Stimulated activated CD4-positive, alpha-beta T cell treated with anti-CD3 and anti-CD28 coated beads, Interleukin-4, amount 100 ng/mL, for 48 hours (primary cell): ENCODE results near the gene SNIP1.
A peak's percentile ranks its signal among the peaks of the same experiment; 100 is the strongest.
"Not testable (repeated sequence)": the region's sequence is repeated elsewhere in the genome, so short reads cannot be mapped to it uniquely, and the experiment has no call there.

ENCODE experiments used
- DNase-seq, 2 donors: peaks; one replicate each; pipeline ENCODE4 v3.0.0-alpha.2; 2020; ENCODE audit warnings: low read depth in 2 of 2

Gene SNIP1

GRCh38 chr1:37553927-37554808, at the start of gene SNIP1:
TSS of gene SNIP1 (minus strand) at chr1:37554293. CDS start at chr1:37554229, 64 bp downstream.
- peak; percentile 78 to 86 for DNase-seq

GRCh38 chr1:37602750-37603694, 48.9 kb upstream of the SNIP1 start:
- peak in 1 of 2 donors; percentile 15 for DNase-seq

DNA sequence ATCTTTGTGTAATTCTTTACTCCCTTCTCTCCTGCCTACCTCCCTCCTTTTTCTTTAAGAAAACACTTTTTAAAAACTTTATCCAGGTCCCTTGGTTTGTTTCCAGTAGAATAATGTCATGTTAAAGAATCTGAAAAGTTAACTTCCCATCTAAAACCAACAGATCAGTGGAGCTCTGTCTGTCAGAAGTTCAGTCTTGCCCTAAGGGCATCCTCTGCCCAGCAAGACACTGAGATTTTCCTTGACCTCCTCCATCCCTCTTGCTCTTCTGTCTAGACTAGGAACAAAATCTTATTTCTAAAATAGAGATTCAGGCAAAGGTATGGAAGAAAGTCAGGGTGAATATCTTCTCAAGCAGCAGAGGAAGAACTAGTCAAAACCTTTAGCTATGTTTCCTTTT, 47.3 kb upstream of the SNIP1 start:
- no peak for DNase-seq

DNA sequence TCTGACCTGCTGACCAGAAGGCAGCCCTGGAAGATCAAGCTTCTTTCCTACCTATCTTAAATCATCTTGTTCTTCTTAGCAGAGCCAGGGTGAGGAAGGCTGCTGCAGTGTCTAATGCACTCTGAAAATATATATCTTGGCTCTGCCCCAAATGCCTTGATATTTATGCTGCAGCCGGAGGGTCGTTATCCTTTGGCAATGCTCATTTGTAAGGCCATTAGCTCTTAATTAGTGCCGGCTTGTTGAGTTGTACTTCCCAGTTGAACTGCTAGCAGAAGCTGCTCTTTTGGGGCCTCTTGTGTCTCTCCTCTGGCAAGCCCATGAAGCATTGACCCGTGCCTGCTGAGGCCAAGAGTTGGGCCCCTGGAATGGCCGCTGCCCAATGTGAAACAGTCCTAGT, 45.8 kb upstream of the SNIP1 start:
- no peak for DNase-seq

DNA sequence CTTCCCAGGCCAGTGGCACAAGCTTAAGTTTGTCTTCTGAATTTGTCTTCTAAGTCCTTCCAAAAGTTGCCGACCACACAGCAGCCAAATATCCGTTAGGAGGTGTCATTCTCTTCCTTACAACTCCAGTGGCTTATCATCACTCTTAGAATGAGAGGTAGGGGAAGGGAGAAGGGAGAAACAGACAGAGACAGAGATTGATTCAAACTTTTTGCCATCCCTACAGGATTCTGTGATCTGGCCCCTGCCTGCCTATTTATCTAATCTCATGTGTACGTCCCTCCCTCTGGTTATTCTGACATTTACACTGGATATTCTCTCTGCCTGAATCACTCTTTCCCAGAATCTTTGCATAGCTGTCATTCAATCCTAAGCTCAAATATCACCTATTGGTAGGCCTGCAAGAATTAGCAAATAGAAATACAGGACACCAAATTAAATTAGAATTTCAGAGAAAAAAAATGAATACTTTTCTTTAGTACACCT, 42.1 kb upstream of the SNIP1 start:
- DNase-seq = no peak

GRCh38 chr1:37595440-37596181, 41.5 kb upstream of the SNIP1 start, which contains the start of gene GNL2:
TSS of gene GNL2 (minus strand) at chr1:37595937. CDS start at chr1:37595822, 115 bp downstream.
- peak; percentile 94 to 96 for DNase-seq

DNA sequence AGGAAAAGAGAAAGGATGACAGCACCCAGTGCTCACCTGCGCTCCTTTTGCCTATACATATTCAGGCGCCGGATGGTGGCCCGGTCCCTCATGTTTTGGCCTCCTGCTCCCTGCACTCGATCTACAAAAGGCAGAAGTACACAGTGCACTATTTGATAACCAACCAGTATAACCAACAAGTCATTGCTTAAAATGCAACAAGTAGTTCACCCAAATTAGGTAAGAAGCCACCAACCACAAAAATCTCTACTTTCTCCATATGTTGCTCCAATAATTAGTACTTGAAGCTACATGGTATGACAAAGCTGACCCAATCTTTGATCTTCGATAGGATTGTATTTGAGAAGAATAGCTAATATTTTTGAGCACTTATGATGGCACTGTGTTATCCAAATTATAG, 39.6 kb upstream of the SNIP1 start:
- no peak for DNase-seq

GRCh38 chr1:37588939-37589338, 34.8 kb upstream of the SNIP1 start:
- no peak for DNase-seq

DNA sequence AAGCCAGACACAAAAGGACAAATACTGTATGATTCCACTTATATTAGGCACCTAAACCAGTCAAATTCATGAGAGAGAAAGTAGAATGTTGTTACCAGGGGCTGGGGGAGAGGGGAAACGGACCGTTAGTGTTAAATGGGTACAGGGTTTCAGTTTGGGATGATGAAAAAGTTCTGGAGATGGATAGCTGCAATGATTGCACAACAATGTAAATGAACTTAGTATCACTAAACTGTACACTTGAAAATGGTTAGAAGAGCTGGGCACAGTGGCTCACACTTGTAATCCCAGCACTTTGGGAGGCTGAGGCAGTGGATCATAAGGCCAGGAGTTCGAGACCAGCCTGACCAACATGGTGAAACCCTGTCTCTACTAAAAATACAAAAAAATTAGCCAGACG, 30.5 kb upstream of the SNIP1 start:
- DNase-seq = not testable (repeated sequence)

GRCh38 chr1:37575692-37576091, 21.6 kb upstream of the SNIP1 start:
- DNase-seq = no peak

DNA sequence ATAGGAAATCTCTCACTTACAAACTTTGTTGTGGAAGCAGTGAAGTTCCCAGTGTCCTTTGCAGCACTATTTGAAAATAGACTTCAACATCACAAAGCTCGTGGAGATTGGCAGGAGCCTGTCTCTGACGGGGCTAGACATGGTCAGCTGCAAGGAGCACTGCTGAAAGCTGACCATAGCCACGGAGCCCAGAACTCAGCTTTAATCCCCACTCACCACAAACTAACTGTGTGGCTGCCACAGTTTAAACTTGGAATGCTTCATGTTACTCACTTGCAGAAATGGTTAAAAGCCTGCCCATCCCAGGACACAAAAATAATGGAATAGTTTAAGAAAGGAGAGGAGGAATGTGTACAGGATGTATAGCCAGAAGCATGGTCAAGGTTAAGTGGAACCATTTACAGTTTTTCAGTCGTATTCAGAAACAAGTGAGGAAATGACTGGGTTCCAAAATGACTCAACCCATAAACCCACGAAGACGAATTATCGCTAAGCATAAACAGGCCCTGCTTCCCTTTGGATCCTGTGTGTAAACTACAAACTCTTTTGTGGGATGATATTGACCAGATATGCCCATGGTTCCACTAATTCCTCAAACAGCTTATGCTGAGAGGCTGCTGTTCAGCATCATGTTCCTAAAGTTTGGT, 20.9 kb upstream of the SNIP1 start:
- no peak for DNase-seq

GRCh38 chr1:37570528-37571334, 16.6 kb upstream of the SNIP1 start:
- DNase-seq = no peak

GRCh38 chr1:37567023-37567422, 12.9 kb upstream of the SNIP1 start:
- no peak for DNase-seq

GRCh38 chr1:37564892-37565291, 10.8 kb upstream of the SNIP1 start:
- no peak for DNase-seq

DNA sequence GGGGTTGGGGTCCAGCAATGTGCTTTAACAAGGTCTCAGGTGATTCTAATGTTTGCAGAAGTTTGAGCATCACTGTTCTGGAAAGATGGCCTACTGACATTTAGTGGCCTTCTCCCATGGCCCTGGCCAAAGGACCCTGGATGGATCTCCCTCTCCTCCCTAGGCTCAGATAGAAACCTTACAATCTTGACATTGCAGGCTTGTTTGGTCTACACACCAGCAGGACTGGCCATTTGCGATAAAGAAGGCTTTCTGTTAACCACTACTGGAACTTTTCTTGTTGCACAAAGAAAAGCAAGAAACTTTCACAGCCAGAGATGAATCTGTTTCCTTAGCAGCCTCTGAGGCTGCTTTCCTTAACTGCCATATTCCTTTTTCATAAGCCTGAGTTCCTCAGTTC, 8.9 kb upstream of the SNIP1 start:
- DNase-seq = no peak

DNA sequence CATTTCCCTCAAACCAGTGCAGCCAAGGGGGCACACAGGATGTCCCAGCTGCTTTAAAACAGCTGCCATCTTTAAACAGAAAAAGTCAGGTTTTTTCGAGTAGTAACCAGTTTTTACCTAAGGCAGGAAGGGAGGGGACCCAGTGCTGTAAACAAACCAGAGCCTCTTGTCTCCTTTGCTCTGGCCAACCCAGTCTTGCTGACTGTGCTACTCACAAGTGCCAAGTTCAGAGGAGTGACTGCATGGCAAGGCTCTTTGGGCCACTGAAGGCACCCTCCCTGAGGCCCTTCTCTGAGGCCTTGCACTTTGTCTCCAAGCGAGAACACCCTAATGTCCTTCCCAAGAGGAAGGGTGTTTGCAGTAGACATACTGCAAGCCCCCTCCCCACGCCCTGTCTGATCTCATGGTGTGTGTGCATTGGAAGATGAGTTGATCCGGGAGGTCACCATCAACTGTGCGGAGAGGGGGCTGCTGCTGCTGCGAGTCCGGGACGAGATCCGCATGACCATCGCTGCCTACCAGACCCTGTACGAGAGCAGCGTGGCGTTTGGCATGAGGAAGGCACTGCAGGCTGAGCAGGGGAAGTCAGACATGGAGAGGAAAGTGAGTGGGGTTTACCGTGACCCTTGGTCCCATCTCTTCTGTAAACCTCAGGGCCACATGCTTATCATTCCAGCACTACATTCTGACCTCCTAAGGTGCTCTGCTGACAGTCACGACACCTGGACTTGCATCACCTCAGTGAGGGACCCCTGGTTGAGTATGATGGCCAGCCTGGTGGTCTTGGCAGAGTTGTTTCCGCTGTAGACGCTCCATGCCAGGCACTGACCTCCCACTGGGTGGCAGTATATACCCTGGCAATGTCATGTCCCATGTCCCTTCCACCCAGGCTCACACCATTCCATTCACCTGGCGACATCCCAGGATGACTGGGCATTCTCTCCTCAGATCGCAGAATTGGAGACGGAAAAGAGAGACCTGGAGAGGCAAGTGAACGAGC, 7.3 kb upstream of the SNIP1 start:
- DNase-seq = peak; percentile 16 to 32

DNA sequence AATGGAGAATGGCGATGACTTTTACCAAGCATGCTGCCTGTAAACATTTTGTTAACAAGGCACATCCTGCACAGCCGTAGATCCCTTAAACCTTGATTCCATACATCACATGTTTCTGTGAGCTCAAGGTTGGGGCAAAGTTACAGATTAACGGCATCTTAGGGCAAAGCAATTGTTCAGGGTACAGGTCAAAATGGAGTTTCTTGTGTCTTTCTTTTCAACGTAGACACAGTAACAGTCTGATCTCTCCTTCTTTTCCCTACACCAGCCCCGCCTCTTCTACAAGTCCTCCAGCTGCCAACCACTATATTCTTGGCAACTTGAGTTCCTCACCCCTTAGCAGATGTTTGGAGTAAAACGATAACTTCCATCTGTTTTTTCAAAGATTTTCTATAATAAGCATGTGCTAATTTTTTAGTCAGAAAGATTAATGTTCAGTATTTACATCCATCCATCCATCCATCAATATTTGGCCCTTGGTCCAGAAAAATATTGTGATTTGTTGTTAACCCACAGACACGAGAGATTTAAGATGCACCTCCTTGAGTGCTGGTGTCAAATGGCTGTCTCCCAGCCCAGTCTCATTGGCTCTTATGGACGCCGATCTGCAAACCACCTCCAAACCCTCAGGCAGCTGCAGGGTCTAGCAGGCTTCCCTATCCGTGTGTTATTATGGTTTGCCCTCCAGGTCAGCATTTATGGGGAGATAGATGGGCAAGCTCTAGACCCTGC, 6.5 kb upstream of the SNIP1 start:
- DNase-seq = no peak

DNA sequence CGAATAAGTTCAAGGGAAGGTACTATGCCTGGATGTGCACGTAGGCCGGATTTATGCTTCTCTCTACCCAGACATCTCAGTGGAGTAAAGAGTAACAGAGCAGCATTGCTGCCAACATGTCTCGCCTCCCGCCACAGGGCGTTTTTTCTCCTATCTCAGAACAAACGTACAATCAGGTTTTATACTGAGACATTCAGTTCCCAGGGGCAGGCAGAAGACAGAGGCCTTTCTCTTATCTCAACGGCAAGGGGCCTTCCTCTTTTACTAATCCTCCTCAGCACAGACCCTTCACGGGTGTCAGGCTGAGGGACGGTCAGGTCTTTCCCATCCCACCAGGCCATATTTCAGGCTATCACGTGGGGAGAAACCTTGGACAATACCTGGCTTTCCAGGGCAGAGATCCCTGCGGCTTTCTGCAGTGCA, 5.9 kb upstream of the SNIP1 start:
- not testable (repeated sequence) for DNase-seq
